Peyer's patch (tissue), 4 donors: ENCODE data around the gene ARHGAP26.

Source experiments
- CTCF ChIP-seq, 6 experiments: fragments of 450-650 bp in 4 of 6; fragments of 200-600 bp in 2 of 6; sonication (generic) in 1 of 6; IDR thresholded peaks; one replicate each; pipeline ENCODE4 v1.5.1; 2017 to 2019; ENCODE audit warnings: antibody characterized with exemption in 6 of 6, mild to moderate bottlenecking in 3 of 6, moderate library complexity in 1 of 6
- POLR2A ChIP-seq, 2 donors: fragments of 450-650 bp; IDR thresholded peaks; one replicate each; pipeline ENCODE4 v1.5.1; 2017; ENCODE audit warnings: antibody characterized with exemption in 2 of 2, mild to moderate bottlenecking in 2 of 2, moderate library complexity in 2 of 2

DNA sequence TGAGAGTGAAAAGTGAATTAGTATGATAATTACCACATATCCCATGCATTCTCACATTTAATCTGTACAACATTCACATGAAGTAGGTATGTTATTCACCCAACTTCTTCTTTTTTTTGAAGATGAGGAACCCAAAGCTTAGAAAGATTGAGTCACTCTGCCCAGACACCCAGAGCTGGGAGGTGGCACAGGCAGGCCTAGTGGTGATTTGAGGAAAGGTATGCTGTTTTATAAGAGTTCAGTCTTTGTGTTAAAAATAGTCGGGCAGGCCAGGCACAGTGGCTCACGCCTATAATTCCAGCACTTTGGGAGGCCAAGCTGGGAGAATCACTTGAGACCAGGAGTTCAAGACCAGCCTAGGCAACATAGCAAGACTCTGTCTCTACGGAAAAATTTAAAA lies 348.0 kb downstream of the ARHGAP26 start:
- no peak for TF ChIP-seq CTCF (IDR thresholded peaks at IDR 0.05)
- TF ChIP-seq POLR2A (IDR thresholded peaks at IDR 0.05) = no peak
